Thyroid gland (tissue), 4 donors: ENCODE data around the gene EFCAB6.

ENCODE experiments used
- POLR2A ChIP-seq, 2 donors: fragments of 450-650 bp; IDR thresholded peaks; one replicate each; pipeline ENCODE4 v1.6.1; 2017; ENCODE audit warnings: antibody characterized with exemption in 2 of 2, mild to moderate bottlenecking in 2 of 2, moderate library complexity in 1 of 2
- TF ChIP-seq, protein P1 (sequence below), 6 experiments: fragments of 200-600 bp in 3 of 6; fragments of 450-650 bp in 3 of 6; sonication (generic) in 3 of 6; IDR thresholded peaks; one replicate each; pipeline ENCODE4 v1.5.1; 2016 to 2019; ENCODE audit warnings: antibody characterized with exemption in 6 of 6, mild to moderate bottlenecking in 2 of 6, inconsistent platforms in 1 of 6, moderate library complexity in 1 of 6

- TF ChIP-seq, protein P1, sequence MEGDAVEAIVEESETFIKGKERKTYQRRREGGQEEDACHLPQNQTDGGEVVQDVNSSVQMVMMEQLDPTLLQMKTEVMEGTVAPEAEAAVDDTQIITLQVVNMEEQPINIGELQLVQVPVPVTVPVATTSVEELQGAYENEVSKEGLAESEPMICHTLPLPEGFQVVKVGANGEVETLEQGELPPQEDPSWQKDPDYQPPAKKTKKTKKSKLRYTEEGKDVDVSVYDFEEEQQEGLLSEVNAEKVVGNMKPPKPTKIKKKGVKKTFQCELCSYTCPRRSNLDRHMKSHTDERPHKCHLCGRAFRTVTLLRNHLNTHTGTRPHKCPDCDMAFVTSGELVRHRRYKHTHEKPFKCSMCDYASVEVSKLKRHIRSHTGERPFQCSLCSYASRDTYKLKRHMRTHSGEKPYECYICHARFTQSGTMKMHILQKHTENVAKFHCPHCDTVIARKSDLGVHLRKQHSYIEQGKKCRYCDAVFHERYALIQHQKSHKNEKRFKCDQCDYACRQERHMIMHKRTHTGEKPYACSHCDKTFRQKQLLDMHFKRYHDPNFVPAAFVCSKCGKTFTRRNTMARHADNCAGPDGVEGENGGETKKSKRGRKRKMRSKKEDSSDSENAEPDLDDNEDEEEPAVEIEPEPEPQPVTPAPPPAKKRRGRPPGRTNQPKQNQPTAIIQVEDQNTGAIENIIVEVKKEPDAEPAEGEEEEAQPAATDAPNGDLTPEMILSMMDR (IDR thresholded peaks at IDR 0.05) = no peak
- no peak for TF ChIP-seq POLR2A (IDR thresholded peaks at IDR 0.05)
Measured at GRCh38 chr22:43515902-43516301, 296.2 kb downstream of the EFCAB6 start.
